A673 (cell line): ENCODE measurements around the gene STK40. TPM values are rescaled to one million over a fixed set of nuclear protein-coding genes. Genes with fewer than 3 reads are reported as not detected.

Source experiments
- BruUV-seq: library from RNA; stranded (reverse); fragments of 400-500 nt; replicated peaks from 2 replicates; lab custom pipeline; 2021; lab: Mats Ljungman, UMichigan
- CTCF ChIA-PET: fragments of 300-600 bp; sonication (Branson Sonifier 250); formaldehyde crosslinking; loops from one replicate; lab custom pipeline; 2022; ENCODE audit warnings: antibody characterized with exemption; lab: Charles Lee
- POLR2A ChIA-PET: fragments of 300-600 bp; sonication (Branson Sonifier 250); formaldehyde crosslinking; loops from one replicate; lab custom pipeline; 2022; ENCODE audit warnings: antibody characterized with exemption; ENCODE audit not compliant: low non-redundant PET; lab: Charles Lee
- DNase-seq: peaks from one replicate; pipeline ENCODE4 v3.0.0-alpha.2; 2015; ENCODE audit warnings: low spot score
- H3K27ac ChIP-seq: fragments of 200-600 bp; sonication (generic); 2 replicates; pipeline ENCODE4 v1.5.1; 2016; ENCODE audit warnings: mixed run types, low read depth, mild to moderate bottlenecking, mixed read lengths, antibody characterized with exemption, low read length; ENCODE audit not compliant: poor library complexity, severe bottlenecking
- H3K27me3 ChIP-seq: fragments of 200-600 bp; sonication (generic); replicated peaks from 2 replicates; pipeline ENCODE4 v1.6.1; 2017; ENCODE audit warnings: mixed run types, low read depth, mild to moderate bottlenecking, mixed read lengths, antibody characterized with exemption, low read length; ENCODE audit not compliant: insufficient read depth, poor library complexity
- H3K36me3 ChIP-seq: fragments of 200-600 bp; sonication (generic); 2 replicates; pipeline ENCODE4 v1.6.1; 2016; ENCODE audit warnings: mixed run types, mild to moderate bottlenecking, mixed read lengths, antibody characterized with exemption, low read length; ENCODE audit not compliant: insufficient read depth, poor library complexity, severe bottlenecking
- H3K4me1 ChIP-seq: fragments of 200-600 bp; sonication (generic); 2 replicates; pipeline ENCODE4 v1.6.1; 2017; ENCODE audit warnings: mixed run types, mild to moderate bottlenecking, mixed read lengths, antibody characterized with exemption, low read length; ENCODE audit not compliant: insufficient read depth, poor library complexity, severe bottlenecking
- H3K4me3 ChIP-seq: fragments of 200-600 bp; sonication (generic); 2 replicates; pipeline ENCODE4 v1.5.1; 2016; ENCODE audit warnings: low read depth, mixed run types, mild to moderate bottlenecking, mixed read lengths, low read length; ENCODE audit not compliant: poor library complexity, severe bottlenecking
- H3K9me3 ChIP-seq: fragments of 200-600 bp; sonication (generic); 2 replicates; pipeline ENCODE4 v1.6.1; 2016; ENCODE audit warnings: mixed run types, low read depth, mild to moderate bottlenecking, mixed read lengths, antibody characterized with exemption, low read length; ENCODE audit not compliant: poor library complexity, severe bottlenecking
- EZH2 ChIP-seq: fragments of 200-600 bp; sonication (generic); IDR thresholded peaks from 2 replicates; pipeline ENCODE4 v1.6.1; 2017; ENCODE audit warnings: borderline replicate concordance, low read depth, mild to moderate bottlenecking, mixed read lengths, antibody characterized with exemption, low read length; ENCODE audit not compliant: poor library complexity, severe bottlenecking
- intact Hi-C: fragments of 100-400 bp; cut with micrococcal nuclease; formaldehyde crosslinking; loops from one replicate; pipeline ENCODE4 v1.10.0; 2022; ENCODE audit not compliant: unreplicated experiment
- total RNA-seq: library from RNA; stranded (reverse); gene quantifications from 2 replicates; pipeline ENCODE4 v1.2.3, GENCODE V29; 2021
- TF ChIP-seq, protein P1 (sequence below): fragments of 300-800, 200-600 bp; sonication (generic); conservative IDR thresholded peaks from 2 replicates; pipeline ENCODE4 v1.5.1; 2017; ENCODE audit warnings: low read depth, mild to moderate bottlenecking, antibody characterized with exemption, low read length, moderate library complexity, mixed read lengths

STK40 gene
- total RNA-seq, 1 experiment from 2014 or later, result 109 TPM

DNA sequence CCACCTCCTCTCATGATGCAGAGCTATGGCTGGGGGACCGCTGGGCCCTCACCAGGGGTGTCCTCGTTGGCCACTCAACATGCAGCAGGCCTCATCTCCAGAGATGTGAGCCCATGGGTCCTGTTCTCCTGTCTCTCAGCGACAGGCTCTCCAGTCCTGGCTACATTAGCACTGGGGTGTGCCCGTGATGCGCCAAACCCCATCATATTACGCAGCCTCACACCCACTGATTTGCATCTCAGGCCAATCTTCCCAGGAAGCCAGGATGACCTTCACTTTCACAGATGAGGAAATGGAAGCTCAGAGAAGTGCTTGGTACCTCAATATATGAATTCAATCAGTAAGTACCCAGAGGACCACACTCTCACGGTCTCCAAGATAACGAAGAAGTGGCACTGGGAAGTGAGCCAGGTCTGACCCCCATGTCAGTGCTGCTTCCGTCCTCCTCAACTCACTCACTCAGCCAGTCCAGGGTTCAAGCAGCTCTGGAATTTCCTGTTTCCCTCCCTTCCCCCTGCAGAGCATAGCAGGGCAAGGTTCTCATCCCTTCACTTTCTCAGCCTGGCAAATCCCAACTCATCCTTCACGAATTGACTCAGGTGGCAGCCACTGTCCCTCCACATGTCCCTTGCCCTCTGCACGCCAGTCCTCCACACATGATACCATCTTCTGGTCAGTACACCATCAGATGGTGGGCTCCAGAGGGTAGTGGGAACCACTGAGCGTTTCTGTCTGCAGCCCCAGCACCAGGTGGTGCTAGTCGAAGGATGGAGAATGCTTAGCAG is 33.4 kb downstream of the STK40 start:
- Histone ChIP-seq H3K9me3 (no peaks in the 10 kb centered on the region), H3K4me3 (no peak overlapping the region), H3K4me1 (peaks cover 19% of the 10 kb centered on the region), H3K36me3 (peaks cover 54% of the 10 kb centered on the region), H3K27ac (peak overlapping the region; percentile 66), H3K27me3 (no peaks in the 10 kb centered on the region)
- intact Hi-C loops, result no loop called here
- CTCF ChIA-PET, result no interaction called here
- no TSS peak for BruUV-seq
- peak; percentile 34 for DNase-seq
- POLR2A ChIA-PET, result interaction anchor here (0.5 kb wide), 1 partner anchor 34 kb away, joined by 3 read pairs; no protein-coding TSS in a partner anchor
- no peak for TF ChIP-seq EZH2
- TF ChIP-seq, protein P1, sequence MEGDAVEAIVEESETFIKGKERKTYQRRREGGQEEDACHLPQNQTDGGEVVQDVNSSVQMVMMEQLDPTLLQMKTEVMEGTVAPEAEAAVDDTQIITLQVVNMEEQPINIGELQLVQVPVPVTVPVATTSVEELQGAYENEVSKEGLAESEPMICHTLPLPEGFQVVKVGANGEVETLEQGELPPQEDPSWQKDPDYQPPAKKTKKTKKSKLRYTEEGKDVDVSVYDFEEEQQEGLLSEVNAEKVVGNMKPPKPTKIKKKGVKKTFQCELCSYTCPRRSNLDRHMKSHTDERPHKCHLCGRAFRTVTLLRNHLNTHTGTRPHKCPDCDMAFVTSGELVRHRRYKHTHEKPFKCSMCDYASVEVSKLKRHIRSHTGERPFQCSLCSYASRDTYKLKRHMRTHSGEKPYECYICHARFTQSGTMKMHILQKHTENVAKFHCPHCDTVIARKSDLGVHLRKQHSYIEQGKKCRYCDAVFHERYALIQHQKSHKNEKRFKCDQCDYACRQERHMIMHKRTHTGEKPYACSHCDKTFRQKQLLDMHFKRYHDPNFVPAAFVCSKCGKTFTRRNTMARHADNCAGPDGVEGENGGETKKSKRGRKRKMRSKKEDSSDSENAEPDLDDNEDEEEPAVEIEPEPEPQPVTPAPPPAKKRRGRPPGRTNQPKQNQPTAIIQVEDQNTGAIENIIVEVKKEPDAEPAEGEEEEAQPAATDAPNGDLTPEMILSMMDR, result no peak

DNA sequence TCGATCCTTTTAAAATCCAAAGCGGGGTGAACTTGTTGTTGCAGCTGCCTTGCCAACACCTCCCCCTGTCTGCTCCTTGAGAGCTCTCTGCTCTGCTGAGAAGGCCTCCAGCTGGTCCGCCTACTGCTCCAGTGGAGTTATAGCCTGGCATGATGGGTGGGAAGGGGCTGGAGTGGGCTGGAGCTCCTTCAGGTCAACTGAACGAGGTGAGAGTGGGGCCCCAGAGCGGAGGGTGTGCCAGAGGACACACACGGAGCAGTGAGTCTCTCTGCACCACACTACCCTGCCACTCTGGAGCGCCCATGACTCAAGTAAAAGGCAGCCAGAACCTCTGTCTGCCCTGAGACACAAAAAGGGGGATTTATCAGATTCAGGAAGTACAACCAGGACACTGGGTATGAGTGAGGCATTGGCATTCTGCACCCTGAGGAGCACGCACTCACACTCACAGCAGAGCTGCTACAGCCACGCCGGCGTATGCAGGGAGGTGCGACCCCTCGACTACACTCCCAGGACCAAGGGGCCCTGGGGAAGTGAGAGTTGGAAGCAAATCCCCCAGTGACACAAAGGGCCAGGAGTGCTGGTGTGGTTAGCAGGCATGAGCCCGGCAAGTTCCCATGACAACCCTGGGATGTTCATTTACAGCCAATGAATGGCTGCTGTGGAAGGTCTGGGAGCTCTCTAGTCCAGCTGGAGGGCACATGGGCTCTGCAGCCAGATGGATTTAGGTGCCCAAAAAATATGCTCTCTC is 34.3 kb downstream of the STK40 start:
- POLR2A ChIA-PET, result interaction anchor here (0.5 kb wide), 1 partner anchor 35 kb away, joined by 3 read pairs; no protein-coding TSS in a partner anchor
- H3K4me1 ChIP-seq, result peaks cover 19% of the 10 kb centered on the region
- TF ChIP-seq, protein P1, result 0 out of 2 replicates have a peak, but pooled peaks have one; percentile 8
- no peak for TF ChIP-seq EZH2
- peak overlapping the region; percentile 66 for H3K27ac ChIP-seq
- intact Hi-C loops, result no loop called here
- DNase-seq, result peak; percentile 55
- H3K36me3 ChIP-seq, result peaks cover 63% of the 10 kb centered on the region
- CTCF ChIA-PET, result no interaction called here
- no peak overlapping the region for H3K4me3 ChIP-seq
- no TSS peak for BruUV-seq
- no peaks in the 10 kb centered on the region for H3K9me3 ChIP-seq
- no peaks in the 10 kb centered on the region for H3K27me3 ChIP-seq

DNA sequence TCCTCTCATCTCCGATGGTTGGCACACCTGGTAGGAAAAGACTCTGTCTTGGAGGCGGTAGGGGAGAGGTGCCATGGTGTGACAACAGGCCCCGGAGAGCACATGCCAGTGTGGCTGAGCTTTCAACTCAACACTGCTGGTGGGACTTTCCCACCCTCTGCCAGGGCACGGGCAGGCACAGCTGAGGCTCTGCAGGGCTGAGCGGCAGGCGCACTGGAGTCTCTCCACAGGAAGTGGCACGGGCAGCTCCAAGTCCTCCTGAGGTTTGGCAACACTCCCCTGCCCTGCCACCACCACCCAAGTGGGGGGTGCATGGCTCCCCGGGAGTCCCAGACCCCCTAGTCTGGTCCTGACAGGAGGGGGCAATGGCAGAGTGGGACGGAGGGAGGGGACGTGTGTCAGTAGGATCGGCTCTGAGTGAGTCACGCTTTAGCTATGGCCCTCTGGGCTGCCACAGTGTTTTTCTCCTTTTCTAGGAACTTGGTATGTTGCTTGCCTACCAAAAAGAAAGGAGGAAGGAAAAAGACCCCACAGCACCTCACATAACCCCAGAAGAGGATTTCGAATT is 35.0 kb downstream of the STK40 start:
- peaks cover 62% of the 10 kb centered on the region for H3K36me3 ChIP-seq
- peak; percentile 49 for DNase-seq
- POLR2A ChIA-PET, result no interaction called here

More for the DNA sequence above, 35.0 kb downstream of the STK40 start:
- no peaks in the 10 kb centered on the region for H3K27me3 ChIP-seq
- peaks cover 19% of the 10 kb centered on the region for H3K4me1 ChIP-seq
- CTCF ChIA-PET, result no interaction called here
- TF ChIP-seq, protein P1, result no peak
- TF ChIP-seq EZH2, result no peak
- intact Hi-C loops, result no loop called here
- no peaks in the 10 kb centered on the region for H3K9me3 ChIP-seq
- no peak overlapping the region for H3K4me3 ChIP-seq
- peak overlapping the region; percentile 66 for H3K27ac ChIP-seq
- BruUV-seq, result no TSS peak
